Parathyroid adenoma (tissue), 2 donors: ENCODE measurements around the gene LEMD1.
"Not testable (repeated sequence)": the region's sequence is repeated elsewhere in the genome, so short reads cannot be mapped to it uniquely, and the experiment has no call there.

Experiments
- H2AFZ ChIP-seq: fragments of 300-600 bp; sonication (generic); one replicate; pipeline ENCODE4 v1.7.0; 2017; ENCODE audit warnings: antibody characterized with exemption, mild to moderate bottlenecking
- H3K27ac ChIP-seq: fragments of 300-600 bp; sonication (generic); one replicate; pipeline ENCODE4 v1.7.0; 2017
- H3K27me3 ChIP-seq: fragments of 300-600 bp; sonication (generic); one replicate; pipeline ENCODE4 v1.7.0; 2017; ENCODE audit warnings: low read length; ENCODE audit not compliant: control insufficient read depth, insufficient read depth
- H3K36me3 ChIP-seq: fragments of 300-600 bp; sonication (generic); one replicate; pipeline ENCODE4 v1.7.0; 2017; ENCODE audit warnings: low read length; ENCODE audit not compliant: control insufficient read depth, insufficient read depth
- H3K4me1 ChIP-seq: fragments of 300-600 bp; sonication (generic); one replicate; pipeline ENCODE4 v1.7.0; 2017; ENCODE audit warnings: control low read depth
- H3K4me2 ChIP-seq: fragments of 300-600 bp; sonication (generic); one replicate; pipeline ENCODE4 v1.7.0; 2017; ENCODE audit warnings: low read length
- H3K4me3 ChIP-seq: fragments of 300-600 bp; sonication (generic); one replicate; pipeline ENCODE4 v1.7.0; 2017; ENCODE audit warnings: low read depth, low read length
- H3K79me2 ChIP-seq: fragments of 300-600 bp; sonication (generic); one replicate; pipeline ENCODE4 v1.7.0; 2017; ENCODE audit warnings: control low read depth
- H3K9ac ChIP-seq: fragments of 300-600 bp; sonication (generic); one replicate; pipeline ENCODE4 v1.7.0; 2017; ENCODE audit warnings: mild to moderate bottlenecking
- H3K9me3 ChIP-seq: fragments of 300-600 bp; sonication (generic); one replicate; pipeline ENCODE4 v1.7.0; 2017; ENCODE audit warnings: low read length; ENCODE audit not compliant: control insufficient read depth
- TF ChIP-seq, protein P1 (sequence below): fragments of 300-600 bp; sonication (generic); IDR thresholded peaks from one replicate; pipeline ENCODE4 v1.7.0; 2017; ENCODE audit warnings: antibody characterized with exemption, mild to moderate bottlenecking
- donor health status: primary hyperparathyroidism.

Gene LEMD1

GRCh38 chr1:205370780-205371179 is 51.1 kb downstream of the LEMD1 start:
- H3K9me3 ChIP-seq = no peaks in the 10 kb centered on the region
- H3K4me3 ChIP-seq = no peak overlapping the region
- H3K9ac ChIP-seq = no peak overlapping the region
- H3K79me2 ChIP-seq = no peaks in the 10 kb centered on the region
- no peaks in the 10 kb centered on the region for H3K36me3 ChIP-seq
- no peaks in the 10 kb centered on the region for H3K27me3 ChIP-seq
- peaks cover 29% of the 10 kb centered on the region for H3K4me1 ChIP-seq
- no peak overlapping the region for H3K4me2 ChIP-seq
- H3K27ac ChIP-seq = no peak overlapping the region
- no peak overlapping the region for H2AFZ ChIP-seq
- TF ChIP-seq, protein P1, sequence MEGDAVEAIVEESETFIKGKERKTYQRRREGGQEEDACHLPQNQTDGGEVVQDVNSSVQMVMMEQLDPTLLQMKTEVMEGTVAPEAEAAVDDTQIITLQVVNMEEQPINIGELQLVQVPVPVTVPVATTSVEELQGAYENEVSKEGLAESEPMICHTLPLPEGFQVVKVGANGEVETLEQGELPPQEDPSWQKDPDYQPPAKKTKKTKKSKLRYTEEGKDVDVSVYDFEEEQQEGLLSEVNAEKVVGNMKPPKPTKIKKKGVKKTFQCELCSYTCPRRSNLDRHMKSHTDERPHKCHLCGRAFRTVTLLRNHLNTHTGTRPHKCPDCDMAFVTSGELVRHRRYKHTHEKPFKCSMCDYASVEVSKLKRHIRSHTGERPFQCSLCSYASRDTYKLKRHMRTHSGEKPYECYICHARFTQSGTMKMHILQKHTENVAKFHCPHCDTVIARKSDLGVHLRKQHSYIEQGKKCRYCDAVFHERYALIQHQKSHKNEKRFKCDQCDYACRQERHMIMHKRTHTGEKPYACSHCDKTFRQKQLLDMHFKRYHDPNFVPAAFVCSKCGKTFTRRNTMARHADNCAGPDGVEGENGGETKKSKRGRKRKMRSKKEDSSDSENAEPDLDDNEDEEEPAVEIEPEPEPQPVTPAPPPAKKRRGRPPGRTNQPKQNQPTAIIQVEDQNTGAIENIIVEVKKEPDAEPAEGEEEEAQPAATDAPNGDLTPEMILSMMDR = no peak

GRCh38 chr1:205369701-205370123 is 52.1 kb downstream of the LEMD1 start:
- peak overlapping the region; percentile 25 for H2AFZ ChIP-seq
- H3K27ac ChIP-seq = peak overlapping the region; percentile 72
- no peaks in the 10 kb centered on the region for H3K79me2 ChIP-seq
- H3K4me2 ChIP-seq = no peak overlapping the region
- no peak overlapping the region for H3K9ac ChIP-seq
- H3K4me1 ChIP-seq = peaks cover 28% of the 10 kb centered on the region
- H3K27me3 ChIP-seq = no peaks in the 10 kb centered on the region
- no peaks in the 10 kb centered on the region for H3K9me3 ChIP-seq
- TF ChIP-seq, protein P1 = no peak
- H3K36me3 ChIP-seq = no peaks in the 10 kb centered on the region
- no peak overlapping the region for H3K4me3 ChIP-seq

DNA sequence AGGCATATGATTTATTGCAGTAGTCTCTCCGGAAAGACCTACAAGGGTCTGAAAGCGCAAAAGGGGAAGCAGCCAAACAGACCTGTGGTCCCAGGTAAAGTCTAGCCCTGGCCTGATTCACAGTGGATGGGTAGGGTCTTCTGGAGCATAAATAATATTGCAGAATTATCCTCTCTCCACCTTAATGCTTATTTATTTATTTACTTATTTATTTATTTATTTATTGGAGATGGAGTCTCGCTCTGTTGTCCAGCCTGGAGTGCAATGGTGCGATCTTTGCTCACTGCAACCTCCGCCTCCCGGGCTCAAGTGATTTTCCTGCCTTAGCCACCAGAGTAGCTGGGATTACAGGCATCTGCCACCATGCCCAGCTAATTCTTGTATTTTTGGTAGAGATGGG is 53.4 kb downstream of the LEMD1 start:
- Histone ChIP-seq H2AFZ (no peak overlapping the region), H3K9ac (no peak overlapping the region), H3K36me3 (no peaks in the 10 kb centered on the region), H3K4me1 (peaks cover 19% of the 10 kb centered on the region), H3K4me2 (no peak overlapping the region), H3K79me2 (no peaks in the 10 kb centered on the region), H3K4me3 (no peak overlapping the region), H3K27me3 (no peaks in the 10 kb centered on the region), H3K9me3 (no peaks in the 10 kb centered on the region), H3K27ac (no peak overlapping the region)
- TF ChIP-seq, protein P1 = no peak

DNA sequence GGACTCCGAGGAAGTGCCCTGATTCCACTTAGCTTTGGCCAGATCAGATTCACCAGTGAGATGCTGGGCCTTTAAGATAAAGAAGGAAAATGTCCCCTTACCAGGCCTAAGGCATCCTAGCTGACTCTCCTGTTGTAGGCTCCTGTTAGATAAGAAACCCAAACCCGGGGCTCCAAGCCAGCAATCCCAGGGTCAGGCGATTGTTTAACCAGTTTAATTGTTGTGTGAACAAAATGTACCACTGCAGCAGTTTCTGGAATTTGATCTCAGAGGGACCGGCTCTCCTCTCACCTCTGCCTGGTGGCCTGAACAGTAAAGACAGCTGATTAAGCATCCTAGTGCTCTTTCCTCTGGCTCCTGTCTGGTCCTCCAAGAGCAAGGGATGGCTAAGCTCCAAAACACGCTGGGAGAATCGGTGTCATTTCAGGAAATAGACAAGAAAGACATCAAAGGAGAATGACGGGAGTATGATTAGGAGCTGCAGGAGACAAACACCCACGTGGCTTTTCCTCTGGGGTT is 55.9 kb downstream of the LEMD1 start:
- H2AFZ ChIP-seq = peak overlapping the region; percentile 73
- no peaks in the 10 kb centered on the region for H3K36me3 ChIP-seq
- H3K27me3 ChIP-seq = no peaks in the 10 kb centered on the region
- H3K4me2 ChIP-seq = no peak overlapping the region
- H3K9ac ChIP-seq = no peak overlapping the region
- peaks cover 14% of the 10 kb centered on the region for H3K4me1 ChIP-seq
- H3K79me2 ChIP-seq = no peaks in the 10 kb centered on the region
- no peak overlapping the region for H3K4me3 ChIP-seq
- H3K9me3 ChIP-seq = no peaks in the 10 kb centered on the region
- H3K27ac ChIP-seq = peak overlapping the region; percentile 84
- TF ChIP-seq, protein P1 = no peak

GRCh38 chr1:205365086-205365485 is 56.8 kb downstream of the LEMD1 start:
- not testable (repeated sequence) for H3K9ac ChIP-seq, H3K4me3 ChIP-seq, H2AFZ ChIP-seq, H3K4me2 ChIP-seq, H3K79me2 ChIP-seq, H3K27me3 ChIP-seq, H3K36me3 ChIP-seq, H3K9me3 ChIP-seq
- peak overlapping the region; percentile 84 for H3K27ac ChIP-seq
- H3K4me1 ChIP-seq = peaks cover 14% of the 10 kb centered on the region
